ENCODE data around the gene FBLN2. TPM values are rescaled to one million over a fixed set of nuclear protein-coding genes. Genes with fewer than 3 reads are reported as not detected.

The FBLN2 gene
- total RNA-seq, 1 experiment from 2014 or later, result 17.9 TPM

DNA sequence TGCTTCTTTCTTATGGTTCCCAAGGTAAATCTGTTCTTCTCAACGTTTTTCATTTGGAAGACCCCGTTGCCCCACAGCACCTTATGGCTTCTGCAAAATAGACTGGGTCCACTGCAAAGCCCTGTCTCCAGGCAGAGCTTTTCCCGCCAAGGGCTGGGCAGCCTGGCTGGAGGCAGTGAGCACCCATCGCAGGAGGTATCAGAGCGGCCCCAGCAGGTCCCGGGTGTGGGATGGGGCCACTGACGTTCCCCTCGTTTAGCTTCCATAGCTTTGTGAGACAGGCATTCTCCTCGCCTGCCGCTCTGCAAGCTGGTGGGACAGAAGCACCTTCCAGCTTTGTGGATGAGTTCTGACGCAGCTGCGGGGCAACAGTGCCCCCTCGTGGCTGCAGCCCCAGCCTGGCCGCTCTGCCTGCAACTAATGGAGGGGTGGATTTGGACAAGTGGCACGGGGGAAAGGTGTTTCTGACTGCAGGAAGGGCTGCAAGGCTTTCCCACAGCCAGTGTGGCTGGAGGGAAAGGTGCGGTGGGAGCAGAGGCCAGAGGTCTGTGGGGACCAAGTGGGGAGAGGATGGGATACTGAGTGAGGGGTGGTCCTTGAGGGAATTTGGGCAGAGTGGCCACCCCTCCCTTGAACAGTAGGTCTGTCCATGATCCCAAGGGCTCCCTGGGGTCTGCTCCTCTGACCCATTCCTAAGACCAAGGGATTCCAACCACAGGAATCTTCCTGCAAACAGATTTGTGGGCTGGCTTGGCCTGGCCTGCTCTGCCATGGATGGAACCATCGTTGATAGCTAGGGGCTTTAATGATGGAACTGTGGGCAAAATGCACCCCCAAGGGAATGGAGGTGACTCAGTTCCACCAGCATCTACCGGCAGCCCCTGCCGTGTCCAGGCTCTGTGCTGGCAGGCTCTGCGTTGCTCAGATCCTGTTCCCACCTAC is 99.4 kb downstream of the FBLN2 start:
- peak; percentile 85 for DNase-seq (ENCODE audit: low read depth)

DNA sequence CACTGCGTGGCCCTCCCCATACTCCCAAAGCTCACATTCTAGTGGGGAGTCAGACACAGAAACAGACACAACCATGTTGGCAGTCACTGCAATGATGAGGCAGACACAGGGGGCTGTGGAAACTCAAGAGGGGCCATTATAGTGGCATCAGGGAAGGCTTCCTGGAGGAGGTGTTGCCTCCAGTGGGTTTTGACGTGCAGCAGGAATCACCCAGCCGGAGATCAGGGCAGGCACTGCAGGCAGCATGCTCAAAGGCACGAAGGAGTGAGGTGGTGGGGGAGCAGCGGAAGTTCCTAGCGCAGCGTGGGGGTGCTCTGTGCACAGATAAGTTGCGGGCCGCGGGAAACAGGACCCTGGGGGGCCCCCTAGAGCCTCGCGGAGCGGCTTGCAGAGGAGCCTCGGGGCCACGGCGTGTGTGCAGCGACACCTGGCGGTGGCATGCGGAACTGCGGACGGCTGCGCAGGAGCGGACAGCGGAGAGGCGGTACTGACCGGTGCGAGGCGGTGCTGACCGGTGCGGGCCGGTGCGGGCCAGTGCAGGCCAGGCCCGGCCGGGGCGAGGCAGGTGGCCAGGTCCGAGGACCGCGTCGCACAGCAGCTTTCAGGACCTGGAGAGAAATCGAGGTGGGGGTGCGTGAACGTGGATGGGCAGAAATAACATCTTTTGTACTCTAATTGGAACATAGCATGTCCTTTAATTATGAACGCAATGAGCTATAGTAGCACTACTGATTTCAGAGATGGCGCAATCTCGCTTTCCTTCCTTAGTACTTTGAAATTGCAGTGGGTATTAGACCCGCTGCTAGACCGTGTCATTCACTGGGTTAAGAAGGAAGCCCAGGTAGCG is 101.5 kb downstream of the FBLN2 start:
- peak; percentile 76 for DNase-seq (ENCODE audit: low read depth)

DNA sequence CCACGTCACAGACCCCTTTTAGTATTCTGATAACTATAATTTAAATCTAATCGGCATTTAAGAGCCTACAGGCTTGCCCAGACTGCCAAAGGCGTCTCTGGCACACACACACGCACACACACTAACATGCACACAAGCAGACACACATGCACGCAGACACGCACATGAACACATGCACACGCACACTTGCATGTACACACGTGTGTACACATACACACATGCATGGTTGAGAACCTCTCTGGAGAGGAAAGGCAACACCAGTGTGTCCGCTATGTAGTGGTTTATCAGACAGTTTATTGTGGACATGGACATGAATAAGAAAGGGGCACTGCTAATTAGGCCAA is 102.1 kb downstream of the FBLN2 start:
- no peak for DNase-seq (ENCODE audit: low read depth)

DNA sequence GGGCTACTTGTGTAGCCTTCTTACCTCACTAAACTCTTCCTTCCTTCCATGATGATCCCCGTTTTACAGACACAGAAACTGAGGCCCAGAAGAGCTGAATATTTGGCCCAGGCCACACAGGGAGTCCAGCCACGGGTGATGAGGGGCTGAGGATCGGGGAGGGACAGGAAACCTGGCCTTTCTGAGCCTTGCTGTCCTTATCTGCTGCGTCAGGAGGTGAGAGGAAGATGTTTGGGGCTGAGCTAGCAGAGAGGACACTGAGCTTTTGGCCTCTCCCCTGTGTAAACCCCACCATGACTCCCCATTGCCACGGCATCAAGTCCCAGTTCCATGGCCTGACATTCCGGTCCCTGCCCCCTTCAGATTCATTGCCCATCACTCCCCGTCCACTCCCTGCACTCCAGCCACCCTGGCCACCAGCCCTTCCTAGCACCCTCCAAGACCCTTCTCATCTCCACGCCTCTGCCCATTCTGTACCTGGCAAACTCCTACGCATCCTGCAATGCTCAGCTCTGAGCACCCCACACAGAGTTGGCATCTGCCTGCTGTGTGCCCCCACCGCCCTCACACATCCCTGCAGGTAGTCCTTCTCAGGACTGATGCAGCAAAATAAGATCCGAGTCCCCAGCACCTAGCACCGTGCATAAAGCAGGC is 103.0 kb downstream of the FBLN2 start:
- no peak for DNase-seq (ENCODE audit: low read depth)

DNA sequence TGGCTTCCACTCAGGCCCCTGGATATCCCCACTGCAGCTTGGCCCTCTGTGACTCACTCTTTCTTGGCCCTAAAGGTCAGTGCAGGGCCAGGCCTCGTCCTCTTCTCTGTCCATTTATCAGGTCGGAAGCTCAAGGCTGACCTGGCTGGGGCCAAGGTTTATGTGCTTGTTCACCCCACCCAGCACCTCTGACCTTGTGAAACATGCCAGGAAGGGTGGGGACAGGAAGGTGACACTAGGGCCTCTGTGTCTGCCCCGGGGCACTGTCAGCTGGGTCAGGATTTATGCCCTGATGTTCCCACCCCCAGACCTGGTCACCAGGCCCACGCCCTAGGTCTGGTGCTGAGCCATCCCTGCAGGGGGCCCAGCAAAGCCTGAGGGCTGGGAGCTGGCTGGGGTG is 103.8 kb downstream of the FBLN2 start:
- no peak for DNase-seq (ENCODE audit: low read depth)

DNA sequence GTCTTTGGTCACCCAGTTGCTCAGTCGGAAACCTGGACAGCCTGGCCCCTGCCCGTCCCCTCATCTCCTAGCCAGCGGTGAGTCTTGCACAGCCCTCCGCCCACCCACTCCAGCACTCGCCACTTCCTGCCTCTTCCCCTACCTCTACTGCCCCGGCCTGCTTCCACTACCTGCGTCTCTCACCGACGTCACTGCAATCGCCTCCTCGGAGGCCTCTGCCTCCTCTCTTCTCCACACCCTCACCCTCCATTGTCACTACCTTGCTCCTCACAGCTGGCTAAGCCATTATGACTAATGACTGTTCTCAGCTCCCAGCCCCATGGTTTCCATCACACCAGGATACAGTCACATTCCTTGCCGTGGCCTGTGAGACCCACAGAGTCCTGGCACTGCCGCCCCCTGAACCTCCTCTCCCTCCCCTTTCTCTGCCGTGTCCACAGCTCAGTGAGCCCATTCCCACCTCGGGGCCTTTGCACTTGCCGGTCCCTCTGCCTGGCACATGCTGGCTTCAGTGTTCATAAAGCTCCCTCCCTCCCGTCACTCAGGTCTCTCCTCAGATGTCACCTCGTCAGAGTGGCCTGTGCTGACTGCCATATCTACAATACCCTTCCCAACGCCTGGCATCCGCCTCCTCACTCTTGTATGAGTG is 104.8 kb downstream of the FBLN2 start:
- DNase-seq (ENCODE audit: low read depth), result peak; percentile 28

DNA sequence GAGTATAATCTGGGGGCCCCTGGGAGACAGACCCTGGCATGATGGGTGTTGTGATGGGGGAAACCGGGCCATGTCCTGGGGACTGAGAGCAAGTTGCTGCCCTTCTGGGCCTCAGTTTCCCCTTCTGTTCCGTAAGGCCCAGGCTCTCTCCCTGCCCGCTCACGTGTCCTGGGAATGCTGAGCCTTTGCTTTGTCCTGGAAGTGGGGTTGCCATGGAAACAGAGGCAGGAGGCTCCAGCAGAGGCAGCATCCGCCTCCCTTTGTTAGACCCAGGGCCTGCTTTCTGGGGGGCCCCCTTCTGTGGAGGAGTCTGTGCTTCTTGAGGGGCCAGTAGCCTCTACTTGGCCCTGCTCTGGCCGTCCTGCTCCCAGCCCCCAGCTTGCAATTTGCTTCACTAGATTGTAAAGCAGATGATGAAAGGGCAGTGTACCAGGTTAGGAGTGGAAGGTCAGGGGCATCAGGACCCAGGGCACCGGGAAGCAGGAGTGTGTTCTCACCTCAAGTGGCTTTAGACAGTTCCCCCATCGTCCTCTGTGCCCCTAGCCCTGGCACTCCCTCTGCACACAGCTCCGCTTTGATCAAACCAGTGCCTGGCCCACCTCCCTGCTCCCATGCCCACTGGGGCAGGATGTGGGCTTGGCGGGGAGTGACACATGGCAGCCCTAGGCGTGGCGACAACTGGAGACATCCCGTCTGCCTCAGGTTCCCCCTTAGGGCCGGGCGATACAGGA is 105.6 kb downstream of the FBLN2 start:
- peak; percentile 17 for DNase-seq (ENCODE audit: low read depth)

DNA sequence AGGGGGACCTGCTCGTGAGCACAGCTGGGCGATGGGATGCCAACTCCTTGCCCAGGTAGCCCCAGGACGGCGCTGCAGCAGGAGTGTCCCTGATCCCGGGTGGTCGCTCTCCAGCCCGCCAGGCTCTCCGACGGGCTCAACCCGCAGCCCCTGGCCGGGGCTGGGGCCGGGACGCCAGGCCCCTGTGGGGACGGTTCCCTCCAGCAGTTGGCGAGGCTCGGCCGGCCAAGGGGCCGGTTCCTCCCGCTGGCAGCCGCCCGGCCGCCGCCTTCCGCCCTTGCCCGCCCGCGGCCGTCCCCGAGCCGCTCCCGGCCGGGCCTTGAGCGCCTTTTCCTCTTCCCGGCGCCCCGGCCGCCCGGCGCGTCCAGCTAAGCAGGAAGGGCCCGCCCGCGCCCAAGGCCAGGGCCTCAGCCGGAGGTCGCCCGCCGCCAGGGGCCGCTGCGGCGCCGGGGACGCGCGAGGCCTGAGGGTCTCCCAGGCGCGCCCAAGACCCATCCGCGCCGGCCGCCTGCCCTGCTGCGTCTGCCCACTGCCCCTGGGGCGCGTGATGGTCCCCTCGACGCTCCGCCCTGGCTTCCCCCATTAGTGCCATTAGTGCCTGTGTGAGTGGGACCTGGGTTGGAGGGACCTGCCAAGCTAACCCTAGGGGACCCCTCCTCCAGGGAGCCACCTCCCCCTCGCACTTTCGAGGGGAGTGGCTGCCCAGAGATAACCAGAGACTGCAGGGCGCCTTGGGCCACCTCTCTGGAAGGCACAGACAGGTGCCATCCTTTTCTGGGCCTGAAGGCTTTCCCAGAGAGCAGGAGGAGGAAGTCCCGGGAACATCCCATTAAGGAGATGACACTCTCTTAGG is 106.4 kb downstream of the FBLN2 start:
- DNase-seq (ENCODE audit: low read depth), result peak; percentile 59

DNA sequence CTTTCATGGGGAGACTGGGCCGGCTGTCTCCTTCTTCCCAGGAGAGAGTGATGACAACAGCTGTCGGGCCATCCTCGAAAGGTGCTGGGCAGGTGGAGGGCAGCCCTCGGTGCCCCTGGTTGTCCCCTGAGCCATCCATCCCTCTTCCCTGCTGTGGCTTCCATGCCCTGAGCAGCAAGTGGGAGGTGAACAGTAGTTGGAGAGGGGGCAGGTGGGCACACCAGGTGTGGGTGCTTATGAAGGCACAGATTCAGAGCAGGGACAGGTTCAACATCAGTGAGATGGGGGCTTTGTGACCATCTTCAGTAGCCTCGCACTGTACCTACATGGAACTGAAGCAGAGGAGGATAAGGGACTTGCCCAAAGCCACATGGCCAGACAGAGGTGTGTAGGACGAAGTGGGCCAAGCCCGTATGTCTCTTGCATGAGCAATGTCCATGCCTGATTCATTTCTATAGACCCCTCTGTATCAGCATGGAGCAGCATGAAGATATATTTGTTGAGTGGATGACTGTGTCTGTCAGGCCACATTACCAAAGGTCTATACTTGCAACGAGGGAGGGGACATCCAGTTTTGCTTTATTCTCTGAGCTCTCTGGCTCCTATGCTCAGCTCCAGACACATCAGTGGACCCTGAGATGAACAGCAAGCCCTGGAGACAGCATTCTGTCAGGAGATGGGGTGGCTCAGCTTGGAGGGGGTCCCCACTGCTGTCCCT is 107.8 kb downstream of the FBLN2 start:
- DNase-seq (ENCODE audit: low read depth), result no peak

DNA sequence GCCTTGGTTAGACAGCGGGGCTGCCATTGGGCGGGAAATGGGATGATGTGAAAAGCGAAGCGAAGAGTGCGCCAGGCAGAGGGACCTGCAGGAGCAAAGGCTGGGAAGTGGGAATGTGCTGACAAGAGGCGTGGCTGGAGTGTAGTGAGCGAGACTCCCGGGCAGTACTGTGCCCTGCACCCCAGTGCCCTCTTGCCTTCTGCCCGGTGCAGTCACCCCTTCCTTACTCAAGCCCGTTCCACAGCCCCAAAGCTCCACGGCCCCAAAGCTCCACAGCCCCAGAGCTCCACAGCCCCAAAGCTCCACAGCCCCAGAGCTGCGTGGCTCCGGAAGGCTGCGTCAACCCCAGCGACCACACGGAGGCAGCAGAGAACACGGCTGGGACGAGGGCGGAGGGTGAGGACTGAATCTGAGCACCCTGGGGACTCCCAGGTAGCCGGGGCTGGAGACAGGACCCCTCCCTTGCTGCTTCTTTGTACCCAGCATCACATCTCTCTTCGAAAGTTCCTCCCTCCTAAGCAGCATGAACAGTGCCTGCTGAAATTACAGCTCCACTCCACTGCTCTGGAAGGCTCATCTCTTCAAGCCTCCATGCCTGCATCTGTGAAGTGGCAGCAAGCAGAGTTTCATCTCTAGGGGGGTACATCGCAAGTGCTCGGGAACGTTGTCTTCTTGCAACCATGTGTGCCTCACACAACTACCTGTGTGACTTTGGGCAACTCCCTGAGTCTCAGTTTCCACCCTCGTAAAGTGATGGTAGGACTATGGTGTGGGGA is 108.9 kb downstream of the FBLN2 start:
- DNase-seq (ENCODE audit: low read depth), result peak; percentile 65

DNA sequence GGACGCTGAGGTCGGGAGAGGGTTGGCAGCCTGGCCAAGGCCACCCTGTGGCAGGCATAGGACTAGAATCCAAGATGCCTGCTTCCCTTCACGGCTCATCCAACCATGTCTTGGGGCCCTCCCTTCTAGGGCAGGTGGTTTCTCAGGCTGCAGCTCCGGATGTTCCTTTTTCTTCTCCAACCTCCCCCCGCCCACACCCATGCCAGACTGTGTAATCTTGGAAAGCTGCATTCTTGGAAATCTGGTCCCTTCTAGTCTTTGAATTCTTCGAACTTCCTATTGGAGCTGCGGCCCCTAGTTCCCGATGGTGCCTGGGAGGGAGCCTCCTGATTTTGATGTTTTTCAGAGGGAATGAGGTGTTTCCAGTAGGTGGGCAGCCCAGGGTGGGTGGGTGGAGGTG is 109.8 kb downstream of the FBLN2 start:
- DNase-seq (ENCODE audit: low read depth), result no peak

DNA sequence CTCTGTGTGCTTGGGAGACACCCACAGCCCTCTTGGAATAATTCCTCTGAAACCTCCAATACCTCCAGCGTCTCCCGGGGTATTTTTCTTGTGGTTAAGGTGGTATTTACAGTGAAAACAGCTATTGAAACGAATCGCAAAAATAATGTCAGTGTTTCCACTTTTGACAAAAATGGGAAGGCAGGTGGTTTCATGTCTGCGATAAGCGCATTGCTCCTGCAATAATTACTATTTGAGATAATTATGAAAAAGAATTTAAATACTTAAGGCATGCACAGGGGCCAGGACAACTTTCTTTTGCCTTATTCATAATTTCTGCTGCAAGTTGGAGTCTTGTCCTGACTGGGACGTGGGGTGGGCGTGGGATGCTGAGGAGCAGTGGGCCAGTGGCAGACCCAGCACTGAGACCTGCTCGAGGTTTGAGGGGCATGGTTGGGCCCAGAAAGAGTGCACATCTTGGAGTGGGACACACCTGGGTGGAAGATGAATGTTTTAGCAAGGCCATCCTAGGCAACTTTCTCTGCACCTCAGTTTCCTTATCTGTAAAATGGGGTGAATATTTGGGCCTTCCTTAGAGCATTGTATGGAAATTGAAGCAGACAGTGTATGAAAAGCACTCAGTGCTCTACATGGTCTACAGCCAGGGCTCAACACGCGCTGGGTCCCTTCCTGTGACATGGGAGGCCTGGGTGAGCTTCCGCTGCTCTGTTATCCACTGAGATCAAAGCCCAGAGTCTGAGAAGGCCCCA is 110.5 kb downstream of the FBLN2 start:
- DNase-seq (ENCODE audit: low read depth), result no peak

DNA sequence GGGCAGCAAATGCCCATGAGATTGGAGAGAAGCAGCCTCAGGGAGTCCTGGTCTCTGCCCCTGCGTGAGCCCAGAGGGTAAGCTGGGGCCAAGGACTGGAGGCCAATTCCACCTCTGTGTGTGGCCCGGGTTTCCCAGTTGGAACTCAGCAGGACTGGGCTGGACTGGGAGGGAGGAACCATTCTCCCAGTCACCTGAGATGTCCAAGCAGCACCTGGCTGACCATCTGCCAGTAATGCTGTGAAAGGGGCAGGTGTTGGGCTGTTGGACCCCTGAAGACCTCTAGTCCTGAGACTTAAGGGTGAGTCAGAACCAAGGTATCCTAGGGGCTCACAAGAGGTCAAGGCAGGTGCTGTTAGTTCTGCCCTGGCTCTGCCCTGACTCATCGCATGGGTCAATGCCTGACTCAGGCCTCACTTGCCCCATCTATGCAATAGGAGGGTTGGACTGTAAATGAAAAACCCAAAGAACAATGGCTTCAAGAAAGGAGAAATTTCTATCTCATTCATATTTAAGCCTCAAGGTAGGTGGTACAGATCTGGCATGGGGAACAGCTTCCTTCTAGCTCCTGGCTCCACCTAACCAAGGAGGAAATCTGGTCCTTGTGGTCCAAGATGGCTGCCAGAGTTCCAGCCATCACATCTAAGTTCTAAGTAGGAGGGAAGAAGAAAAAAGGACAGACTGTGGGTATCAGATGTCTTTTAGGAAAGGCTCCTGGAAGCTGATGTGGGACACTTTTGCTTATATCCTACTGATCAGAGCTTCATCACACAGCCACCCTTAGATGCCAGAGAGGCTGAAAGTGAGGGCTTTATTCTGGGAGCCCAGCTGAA is 111.3 kb downstream of the FBLN2 start:
- DNase-seq (ENCODE audit: low read depth), result no peak

DNA sequence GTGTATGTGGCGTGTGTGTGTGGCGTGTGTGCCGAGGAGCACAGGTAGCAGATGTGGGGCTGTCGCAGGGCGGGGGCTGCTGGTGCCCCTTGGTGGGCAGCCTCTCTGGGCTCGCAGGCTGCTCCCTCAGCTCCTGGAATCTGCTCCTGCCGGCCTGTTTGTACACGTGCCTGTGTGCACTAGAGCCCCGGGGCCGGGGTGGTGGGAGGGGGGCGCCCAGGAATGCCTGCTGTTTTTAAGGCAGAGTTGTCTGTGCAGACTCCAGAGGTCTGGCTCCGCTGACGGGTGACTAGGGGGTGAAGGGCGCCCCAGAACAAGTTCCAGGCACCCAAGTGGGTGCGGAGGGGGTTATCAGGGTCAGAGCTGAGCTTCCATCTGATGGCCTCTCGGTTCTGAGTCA is 112.2 kb downstream of the FBLN2 start:
- no peak for DNase-seq (ENCODE audit: low read depth)

DNA sequence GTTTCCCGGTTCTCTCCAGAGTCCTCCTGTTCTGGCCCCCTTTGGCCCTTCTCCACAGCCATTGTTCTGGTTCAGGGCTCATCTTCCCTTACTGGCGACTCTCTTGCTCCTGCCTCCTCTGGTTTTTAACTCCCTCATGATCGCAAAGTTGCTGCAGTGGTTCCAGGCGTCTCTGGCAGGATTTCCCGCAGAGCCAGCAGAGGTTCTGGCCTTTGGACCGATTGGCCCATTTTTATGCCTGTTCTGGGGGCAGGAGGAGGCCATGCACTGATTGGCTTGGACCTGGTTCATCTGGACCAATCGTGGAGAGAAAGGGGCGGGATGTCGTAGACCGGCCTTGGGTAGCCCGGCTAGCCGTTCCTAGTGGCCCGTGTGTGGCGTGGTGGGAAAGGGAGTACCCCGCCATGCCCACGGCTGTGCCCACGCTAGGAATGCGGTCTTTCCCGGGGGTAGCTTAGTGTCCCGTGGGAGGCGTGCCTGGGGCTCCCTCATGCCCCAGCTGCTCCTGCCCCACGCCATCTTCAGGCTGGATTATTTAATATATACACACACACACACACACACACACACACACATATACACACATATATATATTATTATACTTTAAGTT is 113.4 kb downstream of the FBLN2 start:
- peak; percentile 15 for DNase-seq (ENCODE audit: low read depth)

DNA sequence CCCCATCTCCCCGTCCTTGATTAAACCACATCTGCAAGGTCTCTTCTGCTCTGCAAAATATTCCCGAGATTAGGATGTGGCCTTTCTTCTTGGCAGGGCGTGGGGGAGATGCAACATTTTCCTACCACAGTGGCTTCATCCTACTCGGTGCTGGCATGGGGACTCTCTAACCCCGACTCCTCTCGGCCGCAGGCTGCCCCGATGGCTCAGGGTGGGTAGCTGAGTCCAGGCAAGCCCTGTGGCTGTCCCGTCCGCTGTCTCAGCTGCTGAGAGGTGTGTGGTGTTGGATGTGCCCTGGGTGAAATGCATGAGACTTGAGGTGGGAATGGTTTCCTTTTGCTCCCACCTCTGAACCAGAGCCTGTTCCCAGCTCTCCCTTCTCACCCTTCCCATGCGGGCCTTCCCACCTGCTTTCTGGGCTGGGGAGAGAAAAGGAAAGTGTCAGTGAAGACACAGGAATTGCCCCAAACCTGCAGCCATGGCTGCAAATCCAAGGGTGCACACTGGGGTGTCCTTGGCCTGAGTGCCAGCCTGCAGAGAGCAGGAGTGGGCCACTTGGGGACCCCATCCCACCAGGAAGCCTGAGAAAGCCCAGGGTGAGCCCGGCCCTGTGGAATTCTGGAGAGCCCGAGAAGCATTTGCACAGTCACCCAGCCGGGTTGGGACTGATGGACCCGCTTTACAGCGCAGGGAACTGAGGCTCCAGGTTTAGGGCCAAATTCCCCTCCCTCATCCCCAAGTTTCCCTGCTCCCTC is 115.0 kb downstream of the FBLN2 start:
- no peak for DNase-seq (ENCODE audit: low read depth)

Data from Daoy (cell line).